Heart right ventricle (tissue), 16 donors: ENCODE data around the gene CCNG2. TPM values are rescaled to one million over a fixed set of nuclear protein-coding genes. Genes with fewer than 3 reads are reported as not detected.

ENCODE experiments used
- ATAC-seq, 8 donors: fragments of 200-7000 bp; cut with Tn5 transposase; one replicate each; pipeline ENCODE4 v1.9.1; 2020; ENCODE audit warnings: mild to moderate bottlenecking in 8 of 8, moderate library complexity in 8 of 8, moderate number of reproducible peaks in 1 of 8
- DNase-seq, 2 donors: peaks; one replicate each; pipeline ENCODE4 v3.0.0-alpha.2; 2020
- H3K27ac ChIP-seq, 10 donors: fragments of 200-600 bp; sonication (generic) in 2 of 10; one replicate each; pipeline versions ENCODE4 v1.5.0 to v1.8.0; 2020 to 2022; ENCODE audit warnings: mild to moderate bottlenecking in 3 of 10
- H3K27me3 ChIP-seq, 7 donors: fragments of 200-600 bp; one replicate each; pipeline ENCODE4 v1.8.0; 2021 to 2022; ENCODE audit warnings: mild to moderate bottlenecking in 2 of 7
- H3K36me3 ChIP-seq, 9 donors: fragments of 200-600 bp; sonication (generic) in 1 of 9; one replicate each; pipeline versions ENCODE4 v1.5.0 to v1.8.0; 2020 to 2022; ENCODE audit warnings: mild to moderate bottlenecking in 2 of 9
- H3K4me1 ChIP-seq, 9 donors: fragments of 200-600 bp; sonication (generic) in 1 of 9; one replicate each; pipeline versions ENCODE4 v1.5.0 to v1.8.0; 2020 to 2022; ENCODE audit warnings: mild to moderate bottlenecking in 4 of 9
- H3K4me3 ChIP-seq, 10 donors: fragments of 200-600 bp; sonication (generic) in 2 of 10; one replicate each; pipeline versions ENCODE4 v1.5.0 to v1.8.0; 2020 to 2022; ENCODE audit warnings: mild to moderate bottlenecking in 7 of 10, moderate library complexity in 2 of 10
- H3K9me3 ChIP-seq, 11 donors: fragments of 200-600 bp in 10 of 11; sonication (generic) in 2 of 11; one replicate each; pipeline versions ENCODE4 v1.5.0 to v1.8.0; 2013 to 2022; ENCODE audit warnings: mild to moderate bottlenecking in 2 of 11, control low read depth in 1 of 11, moderate library complexity in 1 of 11
- CTCF ChIP-seq, 9 donors: fragments of 200-600 bp; sonication (generic) in 2 of 9; IDR thresholded peaks; one replicate each; pipeline versions ENCODE4 v1.5.0 to v1.8.0; 2021 to 2022; ENCODE audit warnings: antibody characterized with exemption in 9 of 9, mild to moderate bottlenecking in 5 of 9, moderate library complexity in 1 of 9
- WGBS, 2 donors: extraction: QIAGEN DNeasy Blood & Tissue Kit; methylation state at CpG; one replicate each; pipeline ENCODE4 v1.1.7; 2013; ENCODE audit warnings: inconsistent platforms in 1 of 2; 5-methylcytosine and 5-hydroxymethylcytosine counted together
- intact Hi-C, 10 donors: fragments of 100-400 bp; cut with DNase I; formaldehyde crosslinking; loops; one replicate each; pipeline versions ENCODE4 v1.11.1 to v1.14.2; 2022
- polyA plus RNA-seq, 2 donors: library from polyadenylated mRNA; stranded (reverse); fragments of 200-250 nt; gene quantifications; one replicate each; pipeline ENCODE4 v1.2.3, GENCODE V29; 2013
- total RNA-seq, 10 donors: library from RNA; stranded (reverse); fragmentation: NEBNext Ultra II Directional in 3 of 10; extraction: Animal tissue kit (Norgen Biotek cat#: 25700) in 3 of 10; gene quantifications; one replicate each; pipeline versions ENCODE4 v1.2.1 to v1.2.4, GENCODE V29; 2021 to 2023
- donor health status: Arrhythmogenic right ventricular cardiomyopathy.
- donor health status: ischemic (EF 13 %, LVEDD 7.1; RV severe dilation, severe dysfunction).
- donor health status: healthy with polysubstance abuse.
- donor health status: DM: no; HTN: yes; CAD: no.
- donor health status: DM: no; HTN: no; CAD: no.
- donor health status: ischemic (EF 25% LVEDD 6.9; RV normal size, moderate dysfunction).
- donor health status: ischemic (EF 25% LVEDD 5.7; RV mildly dilated, moderate dysfunction).
- donor health status: healthy.
- donor health status: DM: yes; HTN: yes; CAD: no.
- donor health status: Ischemic cardiomyopathy.
- donor health status: ischemic (EF 35%, LVEDD 5.7; RV mildly dilated, moderate dysfunction).
- donor health status: nonischemic (EF 11% LVEDD 7.7; RV severe dilation, severe dysfunction).
- donor health status: DM: yes; HTN: yes; CAD: no.
- donor health status: PGD.
- donor health status: ischemic (EF 29% LVEDD 5.4; RV normal size, mild dysfunction).
- donor health status: nonischemic (EF 23%, LVEDD 6.1; RV moderate dilation, normal function).

The CCNG2 gene
- total and polyA plus RNA-seq, 12 donors = 2.3 to 16.6 (median 9.5) TPM

GRCh38 chr4:77175201-77175611, 18.2 kb downstream of the CCNG2 start:
- Histone ChIP-seq H3K4me3 (no peak overlapping the region), H3K4me1 (peaks cover 0 to 3% (median 0%) of the 10 kb centered on the region in 9 donors), H3K27ac (no peak overlapping the region), H3K9me3 (no peaks in the 10 kb centered on the region), H3K27me3 (peaks cover 0 to 4% (median 0%) of the 10 kb centered on the region in 7 donors), H3K36me3 (peaks cover 0 to 11% (median 0%) of the 10 kb centered on the region in 9 donors)
- no peak for DNase-seq
- WGBS, 2 donors = 68 to 78% methylated on average over 3 of the region's 3 CpGs
- no peak for TF ChIP-seq CTCF (IDR thresholded peaks at IDR 0.05)
- no peak for ATAC-seq
- intact Hi-C loops = no loop called here

GRCh38 chr4:77176640-77177039, 19.6 kb downstream of the CCNG2 start:
- Histone ChIP-seq H3K4me1 (peaks cover 0 to 3% (median 0%) of the 10 kb centered on the region in 9 donors), H3K4me3 (no peak overlapping the region), H3K9me3 (no peaks in the 10 kb centered on the region), H3K36me3 (no peaks in the 10 kb centered on the region), H3K27ac (no peak overlapping the region), H3K27me3 (peaks cover 0 to 4% (median 0%) of the 10 kb centered on the region in 7 donors)
- intact Hi-C loops = no loop called here
- 76 to 79% methylated on average over 6 of the region's 6 CpGs for WGBS, 2 donors
- no peak for DNase-seq
- ATAC-seq = no peak
- no peak for TF ChIP-seq CTCF (IDR thresholded peaks at IDR 0.05)

DNA sequence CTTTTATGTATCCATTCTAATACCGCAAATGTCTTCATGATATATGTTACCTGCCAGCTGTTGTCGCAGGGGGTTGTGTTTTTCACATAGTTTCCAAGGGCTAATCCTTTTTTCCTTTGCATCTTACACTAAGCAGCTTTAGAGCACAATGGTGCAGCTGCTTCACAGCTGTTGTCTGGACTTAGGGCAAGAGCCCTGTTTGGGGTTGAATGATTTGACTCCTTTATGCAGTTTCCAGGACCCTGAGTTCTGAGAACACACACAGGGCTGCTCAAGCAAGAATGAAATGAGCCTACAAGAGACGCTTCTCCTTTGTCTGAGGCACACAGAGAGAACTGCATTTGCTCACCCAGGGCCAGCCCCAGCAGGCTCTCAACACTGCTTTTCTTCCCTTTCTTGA, 20.2 kb downstream of the CCNG2 start:
- Histone ChIP-seq H3K9me3 (no peaks in the 10 kb centered on the region), H3K27me3 (peaks cover 0 to 4% (median 0%) of the 10 kb centered on the region in 7 donors), H3K27ac (peak overlapping the region in 1 of 10 donors; percentile 6), H3K4me3 (no peak overlapping the region), H3K4me1 (peaks cover 0 to 3% (median 0%) of the 10 kb centered on the region in 9 donors), H3K36me3 (no peaks in the 10 kb centered on the region)
- no peak for TF ChIP-seq CTCF (IDR thresholded peaks at IDR 0.05)
- peak in 2 of 8 donors; percentile 55 to 67 for ATAC-seq
- no peak for DNase-seq
- intact Hi-C loops = no loop called here
- WGBS, 2 donors = 81 to 85% methylated on average over 3 of the region's 3 CpGs

DNA sequence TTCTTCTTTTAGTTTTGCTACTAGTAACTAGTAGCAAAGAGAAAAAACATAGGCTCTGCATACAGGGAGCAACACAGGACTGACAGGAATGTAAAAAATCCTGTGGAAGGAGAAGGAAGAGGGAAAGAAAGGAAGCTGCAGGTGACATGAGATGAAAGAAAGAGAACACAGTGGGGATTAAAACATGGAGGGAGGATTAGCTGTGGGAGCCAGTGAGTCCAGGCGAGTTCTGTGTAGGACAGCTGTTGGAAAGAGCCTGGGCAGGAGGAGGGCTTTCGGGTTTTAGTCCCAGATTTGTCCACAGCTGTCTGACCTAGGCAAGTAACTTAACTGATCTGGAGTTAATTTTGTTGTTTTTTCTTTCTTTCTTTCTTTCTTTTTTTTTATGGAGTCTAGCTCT, 21.6 kb downstream of the CCNG2 start:
- Histone ChIP-seq H3K9me3 (no peaks in the 10 kb centered on the region), H3K27me3 (peaks cover 0 to 4% (median 0%) of the 10 kb centered on the region in 7 donors), H3K4me1 (no peaks in the 10 kb centered on the region), H3K4me3 (no peak overlapping the region), H3K27ac (no peak overlapping the region), H3K36me3 (no peaks in the 10 kb centered on the region)
- intact Hi-C loops = no loop called here
- TF ChIP-seq CTCF (IDR thresholded peaks at IDR 0.05) = no peak
- ATAC-seq = peak in 2 of 8 donors; percentile 36 to 46
- WGBS, 2 donors = 58 to 92% methylated on average over 2 of the region's 2 CpGs
- DNase-seq = no peak
